Stimulated activated effector memory CD8-positive, alpha-beta T cell treated with anti-CD3 and anti-CD28 coated beads, Interleukin-12 subunit alpha, Interleukin-12 subunit beta, amount 100 ng/mL, for 72 hours (primary cell): ENCODE measurements around the gene NKX6-2.
"Not testable (repeated sequence)": the region's sequence is repeated elsewhere in the genome, so short reads cannot be mapped to it uniquely, and the experiment has no call there.

ENCODE experiments used
- ATAC-seq: fragments of 150-1000 bp; cut with Tn5 transposase; 2 replicates; pipeline ENCODE4 v1.10.0; 2021
- DNase-seq, 2 donors: peaks; one replicate each; pipeline ENCODE4 v3.0.0; 2021 to 2022; ENCODE audit warnings: low spot score in 2 of 2
- H3K27ac Mint-ChIP-seq: one replicate; pipeline ENCODE4 v1.8.0; 2022; ENCODE audit warnings: mild to moderate bottlenecking, mixed read lengths
- H3K36me3 Mint-ChIP-seq: one replicate; pipeline ENCODE4 v1.8.0; 2022; ENCODE audit warnings: mild to moderate bottlenecking, mixed read lengths
- H3K4me1 Mint-ChIP-seq: one replicate; pipeline ENCODE4 v1.8.0; 2022; ENCODE audit warnings: mixed read lengths
- H3K4me3 Mint-ChIP-seq: one replicate; pipeline ENCODE4 v1.8.0; 2022; ENCODE audit warnings: mild to moderate bottlenecking, mixed read lengths
- H3K9me3 Mint-ChIP-seq: one replicate; pipeline ENCODE4 v1.8.0; 2022; ENCODE audit warnings: mixed read lengths

Gene NKX6-2

GRCh38 chr10:132792099-132792498 lies 6.2 kb upstream of the NKX6-2 start:
- H3K4me1 Mint-ChIP-seq, H3K36me3 Mint-ChIP-seq, H3K9me3 Mint-ChIP-seq, ATAC-seq, H3K4me3 Mint-ChIP-seq, DNase-seq, H3K27ac Mint-ChIP-seq: not testable (repeated sequence)

- Mint-ChIP-seq H3K4me3 (no peak overlapping the region), H3K27ac (no peak overlapping the region), H3K36me3 (no peaks in the 10 kb centered on the region), H3K4me1 (no peaks in the 10 kb centered on the region), H3K9me3 (no peaks in the 10 kb centered on the region)
- DNase-seq: no peak
- ATAC-seq: no peak
These were observed 5.2 kb upstream of the NKX6-2 start for GRCh38 chr10:132790934-132791829.

- Mint-ChIP-seq H3K9me3 (no peaks in the 10 kb centered on the region), H3K36me3 (no peaks in the 10 kb centered on the region), H3K4me1 (no peaks in the 10 kb centered on the region), H3K4me3 (no peak overlapping the region), H3K27ac (no peak overlapping the region)
- DNase-seq (no peak), ATAC-seq (no peak)
These were observed 4.5 kb upstream of the NKX6-2 start for GRCh38 chr10:132790470-132790869.

GRCh38 chr10:132789659-132790148 lies 3.8 kb upstream of the NKX6-2 start:
- ATAC-seq (no peak), DNase-seq (no peak)
- no peaks in the 10 kb centered on the region for H3K9me3 Mint-ChIP-seq
- no peaks in the 10 kb centered on the region for H3K4me1 Mint-ChIP-seq
- no peak overlapping the region for H3K27ac Mint-ChIP-seq
- no peak overlapping the region for H3K4me3 Mint-ChIP-seq
- H3K36me3 Mint-ChIP-seq: peaks cover 5% of the 10 kb centered on the region

GRCh38 chr10:132788831-132789219 lies 2.9 kb upstream of the NKX6-2 start:
- Mint-ChIP-seq H3K36me3 (peaks cover 6% of the 10 kb centered on the region), H3K4me1 (no peaks in the 10 kb centered on the region), H3K27ac (no peak overlapping the region), H3K4me3 (no peak overlapping the region), H3K9me3 (no peaks in the 10 kb centered on the region)
- no peak for DNase-seq
- ATAC-seq: no peak

GRCh38 chr10:132788180-132788830 lies 2.4 kb upstream of the NKX6-2 start:
- ATAC-seq (no peak), DNase-seq (no peak)
- H3K4me3 Mint-ChIP-seq: no peak overlapping the region
- no peak overlapping the region for H3K27ac Mint-ChIP-seq
- H3K9me3 Mint-ChIP-seq: no peaks in the 10 kb centered on the region
- peaks cover 6% of the 10 kb centered on the region for H3K36me3 Mint-ChIP-seq
- H3K4me1 Mint-ChIP-seq: no peaks in the 10 kb centered on the region

GRCh38 chr10:132787495-132788179 lies 1.7 kb upstream of the NKX6-2 start:
- DNase-seq (no peak), ATAC-seq (no peak)
- H3K4me3 Mint-ChIP-seq: no peak overlapping the region
- no peaks in the 10 kb centered on the region for H3K9me3 Mint-ChIP-seq
- no peak overlapping the region for H3K27ac Mint-ChIP-seq
- H3K36me3 Mint-ChIP-seq: peaks cover 6% of the 10 kb centered on the region
- no peaks in the 10 kb centered on the region for H3K4me1 Mint-ChIP-seq

GRCh38 chr10:132786884-132787494 lies 1.0 kb upstream of the NKX6-2 start:
- Mint-ChIP-seq H3K36me3 (peaks cover 6% of the 10 kb centered on the region), H3K9me3 (no peaks in the 10 kb centered on the region), H3K27ac (no peak overlapping the region), H3K4me1 (no peaks in the 10 kb centered on the region), H3K4me3 (no peak overlapping the region)
- DNase-seq (no peak), ATAC-seq (no peak)

GRCh38 chr10:132786476-132786883 lies 533 bp upstream of the NKX6-2 start:
- Mint-ChIP-seq H3K4me3 (no peak overlapping the region), H3K9me3 (no peaks in the 10 kb centered on the region), H3K27ac (no peak overlapping the region), H3K4me1 (no peaks in the 10 kb centered on the region), H3K36me3 (peaks cover 6% of the 10 kb centered on the region)
- no peak for DNase-seq
- no peak for ATAC-seq

- no peaks in the 10 kb centered on the region for H3K9me3 Mint-ChIP-seq
- no peak for DNase-seq
- no peak overlapping the region for H3K27ac Mint-ChIP-seq
- no peak for ATAC-seq
- no peaks in the 10 kb centered on the region for H3K4me1 Mint-ChIP-seq
- no peak overlapping the region for H3K4me3 Mint-ChIP-seq
- H3K36me3 Mint-ChIP-seq: peaks cover 6% of the 10 kb centered on the region
These were observed 853 bp downstream of the NKX6-2 start for GRCh38 chr10:132784866-132785722.

- peaks cover 6% of the 10 kb centered on the region for H3K36me3 Mint-ChIP-seq
- no peak overlapping the region for H3K4me3 Mint-ChIP-seq
- ATAC-seq: no peak
- H3K4me1 Mint-ChIP-seq: no peaks in the 10 kb centered on the region
- no peak overlapping the region for H3K27ac Mint-ChIP-seq
- no peaks in the 10 kb centered on the region for H3K9me3 Mint-ChIP-seq
- DNase-seq: no peak
These were observed 1.7 kb downstream of the NKX6-2 start for GRCh38 chr10:132783940-132784865.

GRCh38 chr10:132783165-132783939 lies 2.6 kb downstream of the NKX6-2 start:
- H3K9me3 Mint-ChIP-seq: no peaks in the 10 kb centered on the region
- H3K4me1 Mint-ChIP-seq: no peaks in the 10 kb centered on the region
- H3K36me3 Mint-ChIP-seq: peaks cover 11% of the 10 kb centered on the region
- H3K27ac Mint-ChIP-seq: no peak overlapping the region
- H3K4me3 Mint-ChIP-seq: no peak overlapping the region
- ATAC-seq (no peak), DNase-seq (no peak)

- H3K9me3 Mint-ChIP-seq: no peaks in the 10 kb centered on the region
- ATAC-seq (no peak), DNase-seq (no peak)
- no peak overlapping the region for H3K4me3 Mint-ChIP-seq
- H3K4me1 Mint-ChIP-seq: no peaks in the 10 kb centered on the region
- peaks cover 12% of the 10 kb centered on the region for H3K36me3 Mint-ChIP-seq
- H3K27ac Mint-ChIP-seq: no peak overlapping the region
These were observed 4.4 kb downstream of the NKX6-2 start for GRCh38 chr10:132781556-132781955.
